MM.1S (cell line): ENCODE measurements around the gene ARHGAP26.

ENCODE experiments used
- DNase-seq: peaks from one replicate; pipeline ENCODE4 v3.0.0-alpha.2; 2015
- H2AFZ ChIP-seq: fragments of 300-600 bp; sonication (generic); 2 replicates; pipeline ENCODE4 v1.6.0; 2016; ENCODE audit warnings: antibody characterized with exemption, low read length
- H3F3A ChIP-seq: fragments of 300-600 bp; sonication (generic); 2 replicates; pipeline ENCODE4 v1.6.1; 2016; ENCODE audit warnings: mild to moderate bottlenecking, antibody characterized with exemption, low read length, moderate library complexity, mixed read lengths; ENCODE audit not compliant: insufficient read depth
- H3K27ac ChIP-seq: fragments of 300-600 bp; sonication (generic); 2 replicates; pipeline ENCODE4 v1.5.1; 2016; ENCODE audit warnings: mild to moderate bottlenecking, low read length
- H3K27me3 ChIP-seq: fragments of 300-600 bp; sonication (generic); replicated peaks from 2 replicates; pipeline ENCODE4 v1.6.0; 2016; ENCODE audit warnings: low read length; ENCODE audit not compliant: insufficient read depth
- H3K36me3 ChIP-seq: fragments of 300-600 bp; sonication (generic); replicated peaks from 2 replicates; pipeline ENCODE4 v1.6.1; 2016; ENCODE audit warnings: mild to moderate bottlenecking, low read length, mixed read lengths; ENCODE audit not compliant: insufficient read depth
- H3K4me1 ChIP-seq: fragments of 300-600 bp; sonication (generic); 2 replicates; pipeline ENCODE4 v1.6.1; 2016; ENCODE audit warnings: low read length, mixed read lengths
- H3K4me2 ChIP-seq: fragments of 300-600 bp; sonication (generic); 2 replicates; pipeline ENCODE4 v1.6.0; 2016; ENCODE audit warnings: low read depth, low read length
- H3K4me3 ChIP-seq: fragments of 300-600 bp; sonication (generic); 2 replicates; pipeline ENCODE4 v1.5.1; 2016; ENCODE audit warnings: low read length, mixed read lengths
- H3K79me2 ChIP-seq: fragments of 300-600 bp; sonication (generic); 2 replicates; pipeline ENCODE4 v1.6.1; 2016; ENCODE audit warnings: mixed run types, low read length, mixed read lengths
- H3K9ac ChIP-seq: fragments of 300-600 bp; sonication (generic); 2 replicates; pipeline ENCODE4 v1.6.1; 2016; ENCODE audit warnings: low read length, mixed read lengths
- H3K9me2 ChIP-seq: fragments of 300-600 bp; sonication (generic); replicated peaks from 2 replicates; pipeline ENCODE4 v1.6.1; 2016; ENCODE audit warnings: mild to moderate bottlenecking, low read length, mixed read lengths; ENCODE audit not compliant: insufficient read depth
- H3K9me3 ChIP-seq: fragments of 300-600 bp; sonication (generic); replicated peaks from 2 replicates; pipeline ENCODE4 v1.6.1; 2016; ENCODE audit warnings: mild to moderate bottlenecking, low read length, mixed read lengths; ENCODE audit not compliant: insufficient read depth
- H4K20me1 ChIP-seq: fragments of 300-600 bp; sonication (generic); 2 replicates; pipeline ENCODE4 v1.6.1; 2016; ENCODE audit warnings: mild to moderate bottlenecking, low read length, moderate library complexity, mixed read lengths; ENCODE audit not compliant: insufficient read depth
- CTCF ChIP-seq: fragments of 300-600 bp; sonication (generic); IDR thresholded peaks from 2 replicates; pipeline ENCODE4 v1.5.1; 2016; ENCODE audit warnings: antibody characterized with exemption, low read length, mixed read lengths
- EZH2 ChIP-seq: fragments of 300-600 bp; sonication (generic); optimal IDR thresholded peaks from 2 replicates; pipeline ENCODE3; 2017; ENCODE audit warnings: low read depth, mild to moderate bottlenecking, antibody characterized with exemption, low read length, mixed read lengths
- EZH2phosphoT487 ChIP-seq: fragments of 300-600 bp; sonication (generic); IDR thresholded peaks from 2 replicates; pipeline ENCODE4 v1.6.1; 2018; ENCODE audit warnings: antibody characterized with exemption, low read length

ARHGAP26 gene

GRCh38 chr5:142908659-142909058 is 138.5 kb downstream of the ARHGAP26 start:
- Histone ChIP-seq H3K79me2 (no peaks in the 10 kb centered on the region), H3K9ac (no peak overlapping the region), H3K4me2 (no peak overlapping the region), H3K4me3 (no peak overlapping the region), H3F3A (no peaks in the 10 kb centered on the region), H3K36me3 (no peaks in the 10 kb centered on the region), H3K9me3 (no peaks in the 10 kb centered on the region), H2AFZ (no peak overlapping the region), H4K20me1 (no peaks in the 10 kb centered on the region), H3K27me3 (no peaks in the 10 kb centered on the region), H3K9me2 (no peaks in the 10 kb centered on the region), H3K27ac (no peak overlapping the region), H3K4me1 (no peaks in the 10 kb centered on the region)
- no peak for TF ChIP-seq EZH2
- TF ChIP-seq EZH2phosphoT487, result no peak
- no peak for TF ChIP-seq CTCF
- no peak for DNase-seq

- Histone ChIP-seq H3K4me1 (no peaks in the 10 kb centered on the region), H3F3A (no peaks in the 10 kb centered on the region), H3K9me2 (no peaks in the 10 kb centered on the region), H3K36me3 (no peaks in the 10 kb centered on the region), H3K4me2 (no peak overlapping the region), H3K27ac (no peak overlapping the region), H4K20me1 (no peaks in the 10 kb centered on the region), H3K27me3 (no peaks in the 10 kb centered on the region), H3K9me3 (no peaks in the 10 kb centered on the region), H3K9ac (no peak overlapping the region), H3K4me3 (no peak overlapping the region), H3K79me2 (no peaks in the 10 kb centered on the region), H2AFZ (no peak overlapping the region)
- no peak for DNase-seq
- TF ChIP-seq CTCF, result no peak
- TF ChIP-seq EZH2phosphoT487, result no peak
- TF ChIP-seq EZH2, result no peak
These were observed 140.0 kb downstream of the ARHGAP26 start for GRCh38 chr5:142910128-142910527.

GRCh38 chr5:142911170-142911569 is 141.0 kb downstream of the ARHGAP26 start:
- TF ChIP-seq CTCF, result no peak
- TF ChIP-seq EZH2phosphoT487, result no peak
- no peak for TF ChIP-seq EZH2
- no peaks in the 10 kb centered on the region for H3K36me3 ChIP-seq
- no peak overlapping the region for H2AFZ ChIP-seq
- H3F3A ChIP-seq, result no peaks in the 10 kb centered on the region
- no peaks in the 10 kb centered on the region for H3K79me2 ChIP-seq
- H4K20me1 ChIP-seq, result no peaks in the 10 kb centered on the region
- H3K4me2 ChIP-seq, result no peak overlapping the region
- no peaks in the 10 kb centered on the region for H3K9me3 ChIP-seq
- peaks cover 3% of the 10 kb centered on the region for H3K4me1 ChIP-seq
- no peak overlapping the region for H3K9ac ChIP-seq
- H3K4me3 ChIP-seq, result no peak overlapping the region
- DNase-seq, result no peak
- H3K27ac ChIP-seq, result no peak overlapping the region
- no peaks in the 10 kb centered on the region for H3K9me2 ChIP-seq
- no peaks in the 10 kb centered on the region for H3K27me3 ChIP-seq
